GM21367 (cell line): Measurements from ENCODE around the gene RETSAT.

Experiments
- ATAC-seq: cut with Tn5 transposase; IDR thresholded peaks from one replicate; pipeline ENCODE4 v1.9.1; 2021; ENCODE audit not compliant: unreplicated experiment

The RETSAT gene

GRCh38 chr2:85309699-85310321 lies 44.5 kb downstream of the RETSAT start:
- no peak for ATAC-seq

GRCh38 chr2:85308896-85309555 lies 45.3 kb downstream of the RETSAT start:
- ATAC-seq, result no peak

GRCh38 chr2:85308201-85308600 lies 46.1 kb downstream of the RETSAT start:
- ATAC-seq, result no peak

GRCh38 chr2:85307527-85307897 lies 46.8 kb downstream of the RETSAT start:
- ATAC-seq, result no peak

GRCh38 chr2:85303780-85304531 lies 50.4 kb downstream of the RETSAT start:
- ATAC-seq, result no peak

GRCh38 chr2:85302121-85302520 lies 52.2 kb downstream of the RETSAT start:
- no peak for ATAC-seq
